Endothelial cell of umbilical vein (primary cell): Measurements from ENCODE around the gene OR52I2. TPM values are rescaled to one million over a fixed set of nuclear protein-coding genes. Genes with fewer than 3 reads are reported as not detected.

ENCODE experiments used
- BruUV-seq: library from RNA; stranded (reverse); fragments of 400-500 nt; replicated peaks from 2 replicates; lab custom pipeline; 2021; lab: Mats Ljungman, UMichigan
- CTCF ChIA-PET: fragments of 300-600, 350-600 bp; sonication (Branson Sonifier 250); formaldehyde crosslinking; loops from one replicate; lab custom pipeline; 2021; ENCODE audit warnings: antibody characterized with exemption, inconsistent platforms; lab: Charles Lee
- POLR2A ChIA-PET: fragments of 300-600, 350-600 bp; sonication (Branson Sonifier 250); formaldehyde crosslinking; loops from one replicate; lab custom pipeline; 2021; ENCODE audit warnings: antibody characterized with exemption, inconsistent platforms; lab: Charles Lee
- DNase-seq: peaks from one replicate; pipeline ENCODE4 v3.0.0-alpha.2; 2011; ENCODE audit warnings: low read depth, low spot score
- FAIRE-seq: peaks from 2 replicates; lab custom pipeline; 2011; peaks lifted over from hg19 to GRCh38; lab: Jason Lieb, UNC
- H2AFZ ChIP-seq: 2 replicates; pipeline ENCODE4 v1.6.0; 2012; ENCODE audit warnings: low read depth, low read length, control low read depth, inconsistent platforms
- H3K27ac ChIP-seq: 2 replicates; pipeline ENCODE4 v1.5.1; 2011; ENCODE audit warnings: low read depth, mild to moderate bottlenecking, control low read depth, low read length, moderate library complexity; ENCODE audit not compliant: insufficient read depth
- H3K27me3 ChIP-seq, 2 experiments: 2 replicates each; pipeline versions ENCODE4 v1.6.0 to v1.6.1; 2011; ENCODE audit warnings: low read length in 2 of 2, mixed read lengths in 1 of 2; ENCODE audit not compliant: control insufficient read depth in 2 of 2, insufficient read depth in 2 of 2
- H3K36me3 ChIP-seq, 2 experiments: 2 replicates in 1 of 2; 3 replicates in 1 of 2; pipeline ENCODE4 v1.5.1; 2011; ENCODE audit warnings: low read length in 2 of 2, mild to moderate bottlenecking in 1 of 2, moderate library complexity in 1 of 2; ENCODE audit not compliant: control insufficient read depth in 2 of 2, insufficient read depth in 2 of 2; ENCODE audit errors: extremely low read depth in 1 of 2
- H3K4me1 ChIP-seq: 3 replicates; pipeline ENCODE4 v1.5.1; 2011; ENCODE audit warnings: mild to moderate bottlenecking, low read length; ENCODE audit not compliant: control insufficient read depth, insufficient read depth; ENCODE audit errors: extremely low read depth
- H3K4me2 ChIP-seq: 2 replicates; pipeline ENCODE4 v1.6.1; 2011; ENCODE audit warnings: low read length, control low read depth, mixed read lengths; ENCODE audit not compliant: insufficient read depth
- H3K4me3 ChIP-seq, 3 experiments: fragments of 200-600 bp in 1 of 3; sonication (generic), shearing (Covaris generic) in 1 of 3; replicated peaks in 1 of 3; 2 replicates each; pipeline ENCODE4 v1.5.1; 2011 to 2016; ENCODE audit warnings: control low read depth in 3 of 3, low read length in 3 of 3, mild to moderate bottlenecking in 2 of 3, inconsistent platforms in 1 of 3, low read depth in 1 of 3, moderate library complexity in 1 of 3; ENCODE audit not compliant: insufficient read depth in 1 of 3
- H3K79me2 ChIP-seq: 2 replicates; pipeline ENCODE4 v1.6.0; 2012; ENCODE audit warnings: low read length, inconsistent platforms; ENCODE audit not compliant: control insufficient read depth, insufficient read depth
- H3K9ac ChIP-seq: replicated peaks from 2 replicates; pipeline ENCODE3; 2011; ENCODE audit warnings: low read length, control low read depth; ENCODE audit not compliant: insufficient read depth; ENCODE audit errors: extremely low read depth
- H3K9me1 ChIP-seq: replicated peaks from 3 replicates; pipeline ENCODE4 v1.6.0; 2011; ENCODE audit warnings: mild to moderate bottlenecking, low read length; ENCODE audit not compliant: control insufficient read depth, insufficient read depth; ENCODE audit errors: extremely low read depth
- H3K9me3 ChIP-seq: replicated peaks from 2 replicates; pipeline ENCODE4 v1.5.1; 2012; ENCODE audit warnings: low read length, inconsistent platforms; ENCODE audit not compliant: control insufficient read depth, insufficient read depth
- H4K20me1 ChIP-seq: replicated peaks from 2 replicates; pipeline ENCODE3; 2011; ENCODE audit warnings: mild to moderate bottlenecking, low read length; ENCODE audit not compliant: control insufficient read depth, insufficient read depth; ENCODE audit errors: extremely low read depth
- EZH2 ChIP-seq: IDR thresholded peaks from 2 replicates; pipeline ENCODE4 v1.6.1; 2012; ENCODE audit warnings: borderline replicate concordance, low read depth, mild to moderate bottlenecking, moderate library complexity, low read length, inconsistent platforms; ENCODE audit not compliant: severe bottlenecking
- FOS ChIP-seq: IDR thresholded peaks from 2 replicates; pipeline ENCODE4 v1.6.1; 2011; ENCODE audit warnings: mild to moderate bottlenecking, low read length, moderate library complexity, borderline replicate concordance; ENCODE audit not compliant: insufficient read depth
- GATA2 ChIP-seq: IDR thresholded peaks from 2 replicates; pipeline ENCODE4 v1.7.0; 2011; ENCODE audit warnings: low read depth, mild to moderate bottlenecking, moderate library complexity, mixed read lengths, low read length; ENCODE audit not compliant: insufficient read length, insufficient read depth
- JUN ChIP-seq: IDR thresholded peaks from 2 replicates; pipeline ENCODE4 v1.6.1; 2011; ENCODE audit warnings: borderline replicate concordance, low read depth; ENCODE audit not compliant: insufficient read length, insufficient read depth
- MAX ChIP-seq: IDR thresholded peaks from 2 replicates; pipeline ENCODE4 v1.6.1; 2011; ENCODE audit not compliant: insufficient read depth, insufficient read length
- MYC ChIP-seq: IDR thresholded peaks from one replicate; pipeline ENCODE4 v1.6.1; 2011; ENCODE audit warnings: mild to moderate bottlenecking, low read depth, low read length
- POLR2A ChIP-seq: IDR thresholded peaks from 2 replicates; pipeline ENCODE4 v1.6.1; 2012; ENCODE audit warnings: low read depth, mild to moderate bottlenecking, control low read depth, low read length
- POLR2AphosphoS5 ChIP-seq: IDR thresholded peaks from 2 replicates; pipeline ENCODE4 v1.6.1; 2012; ENCODE audit warnings: low read depth, mild to moderate bottlenecking, control low read depth, low read length, moderate library complexity; ENCODE audit not compliant: insufficient read depth
- dilution Hi-C: fragments of 300-500 bp; cut with MboI; formaldehyde crosslinking; loops from one replicate; pipeline ENCODE4 v1.15.0; 2019; ENCODE audit warnings: low sequenced_read_pairs; ENCODE audit not compliant: extremely low pct_ligation_motif_present
- intact Hi-C: fragments of 100-400 bp; cut with micrococcal nuclease; formaldehyde crosslinking; loops from one replicate; pipeline ENCODE4 v1.10.0; 2022
- polyA plus RNA-seq, 4 experiments: library from polyadenylated mRNA; depleted of rRNA in 3 of 4; stranded (reverse) in 3 of 4; unstranded in 1 of 4; fragments of >200 nt; gene quantifications; 2 replicates each; pipeline versions ENCODE4 v1.2.1 to v1.2.3, GENCODE V29; 2011 to 2012; ENCODE audit warnings: missing spikeins in 1 of 4
- total RNA-seq: library from RNA; stranded (reverse); gene quantifications from 2 replicates; pipeline ENCODE4 v1.2.3, GENCODE V29; 2021
- TF ChIP-seq, protein P1 (sequence below), 2 donors: IDR thresholded peaks; 1 replicate in 1 of 2; 2 replicates in 1 of 2; pipeline ENCODE4 v1.5.1; 2011; ENCODE audit warnings: low read length in 2 of 2, mild to moderate bottlenecking in 2 of 2, moderate library complexity in 2 of 2, control low read depth in 1 of 2, inconsistent platforms in 1 of 2, low read depth in 1 of 2; ENCODE audit not compliant: insufficient read depth in 1 of 2; ENCODE audit errors: extremely low read depth in 1 of 2

The OR52I2 gene
- total and polyA plus RNA-seq, 2 donors (not counting 3 experiments of a cell fraction or from before 2014, with no cell fraction given): not detected

DNA sequence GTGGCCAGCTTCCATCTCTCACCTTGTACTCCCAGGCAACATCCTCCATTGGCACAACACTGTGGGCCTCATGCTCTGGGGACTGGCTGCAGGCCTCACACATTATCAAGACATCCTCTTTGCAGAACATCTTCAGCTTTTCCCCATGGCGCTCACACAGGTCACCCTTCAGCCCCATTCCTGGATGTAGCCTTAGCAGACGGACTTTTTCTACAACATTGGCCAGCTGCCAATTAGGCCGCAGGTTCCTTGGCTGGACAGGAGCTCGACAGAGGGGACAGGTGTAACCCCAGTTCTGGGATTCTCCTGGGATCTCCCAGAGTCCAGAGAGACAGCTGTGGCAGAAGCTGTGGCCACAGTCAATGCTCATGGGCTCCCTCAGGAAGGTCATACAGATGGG, 23.5 kb downstream of the OR52I2 start:
- no peak overlapping the region for H3K9ac ChIP-seq
- DNase-seq (no peak), FAIRE-seq (no peak)
- H3K9me1 ChIP-seq: no peaks in the 10 kb centered on the region
- TF ChIP-seq MAX (no peak), EZH2 (no peak), FOS (no peak), JUN (no peak), GATA2 (no peak), MYC (no peak), POLR2AphosphoS5 (no peak), POLR2A (no peak)
- TF ChIP-seq, protein P1, sequence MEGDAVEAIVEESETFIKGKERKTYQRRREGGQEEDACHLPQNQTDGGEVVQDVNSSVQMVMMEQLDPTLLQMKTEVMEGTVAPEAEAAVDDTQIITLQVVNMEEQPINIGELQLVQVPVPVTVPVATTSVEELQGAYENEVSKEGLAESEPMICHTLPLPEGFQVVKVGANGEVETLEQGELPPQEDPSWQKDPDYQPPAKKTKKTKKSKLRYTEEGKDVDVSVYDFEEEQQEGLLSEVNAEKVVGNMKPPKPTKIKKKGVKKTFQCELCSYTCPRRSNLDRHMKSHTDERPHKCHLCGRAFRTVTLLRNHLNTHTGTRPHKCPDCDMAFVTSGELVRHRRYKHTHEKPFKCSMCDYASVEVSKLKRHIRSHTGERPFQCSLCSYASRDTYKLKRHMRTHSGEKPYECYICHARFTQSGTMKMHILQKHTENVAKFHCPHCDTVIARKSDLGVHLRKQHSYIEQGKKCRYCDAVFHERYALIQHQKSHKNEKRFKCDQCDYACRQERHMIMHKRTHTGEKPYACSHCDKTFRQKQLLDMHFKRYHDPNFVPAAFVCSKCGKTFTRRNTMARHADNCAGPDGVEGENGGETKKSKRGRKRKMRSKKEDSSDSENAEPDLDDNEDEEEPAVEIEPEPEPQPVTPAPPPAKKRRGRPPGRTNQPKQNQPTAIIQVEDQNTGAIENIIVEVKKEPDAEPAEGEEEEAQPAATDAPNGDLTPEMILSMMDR (IDR thresholded peaks at IDR 0.05; ENCODE audit: extremely low read depth in 1 of 2, insufficient read depth in 1 of 2, low read depth in 1 of 2, low read length in 2 of 2): no peak
- intact Hi-C loops: loop anchor here (5.0 to 10.0 kb wide), 3 partner anchors 123 to 1630 kb away; partner anchors contain the start of genes CNGA4, FHIP1B, OR52K1 and TRIM21
- no peaks in the 10 kb centered on the region for H3K9me3 ChIP-seq
- no peak overlapping the region for H3K4me3 ChIP-seq
- no peak overlapping the region for H3K4me2 ChIP-seq
- H3K36me3 ChIP-seq: peaks cover 3 to 19% of the 10 kb centered on the region in 2 experiments
- no TSS peak for BruUV-seq
- POLR2A ChIA-PET: no interaction called here
- no peaks in the 10 kb centered on the region for H3K79me2 ChIP-seq
- H3K27ac ChIP-seq: no peak overlapping the region
- no peaks in the 10 kb centered on the region for H3K27me3 ChIP-seq
- H3K4me1 ChIP-seq: peaks cover 10% of the 10 kb centered on the region
- CTCF ChIA-PET: no interaction called here
- dilution Hi-C loops: no loop called here
- H2AFZ ChIP-seq: no peak overlapping the region
- H4K20me1 ChIP-seq: no peaks in the 10 kb centered on the region
